ENCODE results near the gene KIF23. TPM values are rescaled to one million over a fixed set of nuclear protein-coding genes. Genes with fewer than 3 reads are reported as not detected.

The KIF23 gene
- polyA plus RNA-seq, 3 donors, result 1.5 to 8.1 (median 1.8) TPM

DNA sequence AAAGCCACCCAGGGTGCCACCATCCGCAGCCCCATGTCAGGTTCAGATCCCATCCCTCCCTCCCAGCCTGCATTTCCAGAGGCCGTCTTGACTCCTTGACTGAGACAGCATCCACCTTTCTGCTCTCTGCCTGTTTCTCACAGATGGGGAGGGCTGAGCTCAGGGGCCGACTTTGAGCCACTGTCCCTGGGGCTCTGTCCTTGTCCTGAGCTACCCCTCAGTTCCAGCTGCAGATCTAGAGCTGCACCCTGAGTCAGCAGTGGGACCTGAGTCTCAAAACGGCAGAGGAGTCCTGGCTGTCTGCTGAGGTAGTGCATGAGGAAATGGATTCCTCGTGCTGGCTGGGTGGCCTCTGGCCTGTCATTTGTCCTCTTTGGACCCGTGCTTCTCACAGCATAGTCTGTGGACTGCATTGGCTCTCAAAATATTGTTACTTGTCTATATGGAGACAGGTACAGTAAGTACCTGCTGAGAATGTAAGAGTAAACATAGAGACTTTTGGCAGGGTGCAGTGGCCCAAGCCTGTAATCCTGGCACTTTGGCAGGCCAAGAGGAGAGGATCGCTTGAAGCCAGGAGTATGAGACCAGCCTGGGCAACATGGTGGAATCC is 60.8 kb downstream of the KIF23 start:
- Histone ChIP-seq H3K36me3 (replicated peaks in 1 of 2; ENCODE audit: control insufficient read depth in 1 of 2, insufficient read depth in 2 of 2, low read length in 2 of 2) (no peaks in the 10 kb centered on the region), H3K4me2 (replicated peaks; ENCODE audit: extremely low read depth, low read length, poor library complexity, severe bottlenecking) (no peak overlapping the region), H3K9ac (ENCODE audit: insufficient read depth, low read length, poor library complexity, severe bottlenecking) (no peak overlapping the region), H3K4me1 (ENCODE audit: control insufficient read depth in 1 of 2, insufficient read depth in 2 of 2, low read length in 2 of 2) (no peaks in the 10 kb centered on the region), H3K27ac (ENCODE audit: low read depth in 1 of 2, low read length in 2 of 2) (no peak overlapping the region), H3K79me2 (ENCODE audit: insufficient read depth, low read length) (no peaks in the 10 kb centered on the region), H2AFZ (ENCODE audit: insufficient read depth, low read depth, low read length, poor library complexity, severe bottlenecking) (no peak overlapping the region), H4K20me1 (ENCODE audit: insufficient read depth, low read length) (no peaks in the 10 kb centered on the region), H3K4me3 (replicated peaks in 1 of 3; ENCODE audit: low read depth in 2 of 3, low read length in 3 of 3) (no peak overlapping the region), H3K9me3 (replicated peaks in 1 of 2; ENCODE audit: control insufficient read depth in 1 of 2, insufficient read depth in 1 of 2, low read length in 2 of 2) (peaks cover under 1 to 5% of the 10 kb centered on the region in 2 donors), H3K27me3 (ENCODE audit: control insufficient read depth in 2 of 2, insufficient read depth in 2 of 2, low read length in 2 of 2) (no peaks in the 10 kb centered on the region)
- intact Hi-C loops (cut with micrococcal nuclease), result loop anchor here (5.0 to 10.0 kb wide), 6 partner anchors 590 to 1340 kb away; partner anchors contain the start of gene TLE3 (in 1 of the 2)
- peak overlapping the region in 1 of 7 donors; percentile 75 for H3K27ac Mint-ChIP-seq
- H3K4me1 Mint-ChIP-seq, result peaks cover 2% of the 10 kb centered on the region
- TF ChIP-seq, protein P1, sequence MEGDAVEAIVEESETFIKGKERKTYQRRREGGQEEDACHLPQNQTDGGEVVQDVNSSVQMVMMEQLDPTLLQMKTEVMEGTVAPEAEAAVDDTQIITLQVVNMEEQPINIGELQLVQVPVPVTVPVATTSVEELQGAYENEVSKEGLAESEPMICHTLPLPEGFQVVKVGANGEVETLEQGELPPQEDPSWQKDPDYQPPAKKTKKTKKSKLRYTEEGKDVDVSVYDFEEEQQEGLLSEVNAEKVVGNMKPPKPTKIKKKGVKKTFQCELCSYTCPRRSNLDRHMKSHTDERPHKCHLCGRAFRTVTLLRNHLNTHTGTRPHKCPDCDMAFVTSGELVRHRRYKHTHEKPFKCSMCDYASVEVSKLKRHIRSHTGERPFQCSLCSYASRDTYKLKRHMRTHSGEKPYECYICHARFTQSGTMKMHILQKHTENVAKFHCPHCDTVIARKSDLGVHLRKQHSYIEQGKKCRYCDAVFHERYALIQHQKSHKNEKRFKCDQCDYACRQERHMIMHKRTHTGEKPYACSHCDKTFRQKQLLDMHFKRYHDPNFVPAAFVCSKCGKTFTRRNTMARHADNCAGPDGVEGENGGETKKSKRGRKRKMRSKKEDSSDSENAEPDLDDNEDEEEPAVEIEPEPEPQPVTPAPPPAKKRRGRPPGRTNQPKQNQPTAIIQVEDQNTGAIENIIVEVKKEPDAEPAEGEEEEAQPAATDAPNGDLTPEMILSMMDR (IDR thresholded peaks at IDR 0.05), result no peak
- DNase-seq, result no peak
- 100% methylated on average over 5 of the region's 7 CpGs for WGBS (ENCODE audit: insufficient coverage)
- H3K36me3 Mint-ChIP-seq, result no peaks in the 10 kb centered on the region
- H3K27me3 Mint-ChIP-seq (ENCODE audit: low read depth in 3 of 3), result peaks cover 4 to 8% (median 5%) of the 10 kb centered on the region in 3 donors
- H3K9me3 Mint-ChIP-seq, result peaks cover 2 to 7% (median 5%) of the 10 kb centered on the region in 7 donors
- H3K4me3 Mint-ChIP-seq, result peak overlapping the region in 1 of 2 donors; percentile 57

DNA sequence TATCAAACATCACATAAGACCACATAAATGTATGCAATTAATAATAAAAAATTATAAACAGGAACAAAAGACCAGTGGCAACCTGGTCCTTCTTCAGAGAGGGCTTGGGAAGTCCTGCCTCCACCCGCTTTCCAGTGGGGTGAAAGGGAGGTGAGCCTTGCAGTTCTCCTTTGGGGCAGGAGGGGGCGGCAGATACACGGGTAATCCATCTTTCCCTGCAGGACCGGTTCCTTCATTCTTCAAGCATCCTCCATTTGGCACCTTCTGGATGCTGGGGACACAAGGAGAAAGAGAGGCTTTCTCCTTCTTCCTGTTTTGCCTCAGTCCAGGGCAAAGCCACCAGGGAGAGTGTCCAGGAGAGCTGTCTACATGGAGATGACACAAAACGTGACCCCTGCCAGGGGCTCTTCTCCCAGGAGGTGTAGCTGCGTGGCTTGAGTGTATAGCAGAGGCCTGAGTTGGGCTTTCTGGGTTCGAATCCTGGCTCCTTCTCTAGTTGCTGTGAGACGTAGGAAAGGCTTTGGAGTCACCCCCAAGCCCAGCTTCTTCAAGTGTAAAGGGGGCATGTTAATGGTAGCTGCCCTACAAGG is 61.7 kb downstream of the KIF23 start:
- Histone ChIP-seq H3K4me3 (replicated peaks in 1 of 3; ENCODE audit: low read depth in 2 of 3, low read length in 3 of 3) (no peak overlapping the region), H2AFZ (ENCODE audit: insufficient read depth, low read depth, low read length, poor library complexity, severe bottlenecking) (no peak overlapping the region), H3K27ac (ENCODE audit: low read depth in 1 of 2, low read length in 2 of 2) (no peak overlapping the region), H3K36me3 (replicated peaks in 1 of 2; ENCODE audit: control insufficient read depth in 1 of 2, insufficient read depth in 2 of 2, low read length in 2 of 2) (no peaks in the 10 kb centered on the region), H3K9me3 (replicated peaks in 1 of 2; ENCODE audit: control insufficient read depth in 1 of 2, insufficient read depth in 1 of 2, low read length in 2 of 2) (peaks cover 2 to 6% of the 10 kb centered on the region in 2 donors), H3K9ac (ENCODE audit: insufficient read depth, low read length, poor library complexity, severe bottlenecking) (no peak overlapping the region), H4K20me1 (ENCODE audit: insufficient read depth, low read length) (no peaks in the 10 kb centered on the region), H3K27me3 (ENCODE audit: control insufficient read depth in 2 of 2, insufficient read depth in 2 of 2, low read length in 2 of 2) (no peaks in the 10 kb centered on the region), H3K4me2 (replicated peaks; ENCODE audit: extremely low read depth, low read length, poor library complexity, severe bottlenecking) (no peak overlapping the region), H3K4me1 (ENCODE audit: control insufficient read depth in 1 of 2, insufficient read depth in 2 of 2, low read length in 2 of 2) (no peaks in the 10 kb centered on the region), H3K79me2 (ENCODE audit: insufficient read depth, low read length) (no peaks in the 10 kb centered on the region)
- peak; percentile 63 to 74 (median 66) for DNase-seq
- TF ChIP-seq, protein P1 (IDR thresholded peaks at IDR 0.05), result peak; percentile 97
- peaks cover 3 to 8% (median 5%) of the 10 kb centered on the region in 7 donors for H3K9me3 Mint-ChIP-seq
- H3K4me3 Mint-ChIP-seq, result no peak overlapping the region
- intact Hi-C loops (cut with micrococcal nuclease), result loop anchor here (5.0 to 10.0 kb wide), 6 partner anchors 589 to 1339 kb away; partner anchors contain the start of gene TLE3 (in 1 of the 2)
- H3K27ac Mint-ChIP-seq, result no peak overlapping the region
- peaks cover 4% of the 10 kb centered on the region for H3K4me1 Mint-ChIP-seq
- no peaks in the 10 kb centered on the region for H3K36me3 Mint-ChIP-seq
- H3K27me3 Mint-ChIP-seq (ENCODE audit: low read depth in 3 of 3), result peaks cover 4 to 7% (median 5%) of the 10 kb centered on the region in 3 donors
- WGBS (ENCODE audit: insufficient coverage), result 96% methylated on average over 4 of the region's 8 CpGs
